HEK293 (cell line): ENCODE measurements around the gene HOXD11.

Source experiments
- CTCF ChIA-PET: fragments of 350-600 bp; formaldehyde crosslinking; extraction: SDS; loops from one replicate; lab custom pipeline; 2021; ENCODE audit warnings: antibody characterized with exemption; lab: Yijun Ruan, JAX
- POLR2A ChIA-PET: fragments of 300-600 bp; formaldehyde crosslinking; extraction: SDS; loops from one replicate; lab custom pipeline; 2020; ENCODE audit warnings: antibody characterized with exemption, inconsistent platforms; lab: Yijun Ruan, JAX
- H3K27ac ChIP-seq: fragments of 200-500 bp; sonication (Bioruptor generic); 2 replicates; pipeline ENCODE4 v1.5.1; 2014; ENCODE audit warnings: low read depth, low read length, control low read depth, inconsistent platforms; ENCODE audit errors: extremely low read depth
- H3K36me3 ChIP-seq, 2 experiments: fragments of 200-500 bp in 1 of 2; sonication (Bioruptor generic) in 1 of 2; 1 replicate in 1 of 2; 2 replicates in 1 of 2; pipeline ENCODE4 v1.5.1; 2014 to 2017; ENCODE audit warnings: inconsistent platforms in 2 of 2, low read length in 2 of 2; ENCODE audit not compliant: control insufficient read depth in 2 of 2, insufficient read depth in 1 of 2
- H3K4me1 ChIP-seq: fragments of 200-500 bp; sonication (Bioruptor generic); 2 replicates; pipeline ENCODE4 v1.5.1; 2014; ENCODE audit warnings: mild to moderate bottlenecking, low read length, inconsistent platforms; ENCODE audit not compliant: control insufficient read depth, insufficient read depth
- H3K4me3 ChIP-seq: 2 replicates; pipeline ENCODE4 v1.5.1; 2011; ENCODE audit warnings: low read depth, mild to moderate bottlenecking, control low read depth, low read length, moderate library complexity
- H3K9me3 ChIP-seq: fragments of 200-500 bp; sonication (Bioruptor generic); 2 replicates; pipeline ENCODE4 v1.5.1; 2014; ENCODE audit warnings: low read depth, low read length, inconsistent platforms; ENCODE audit not compliant: control insufficient read depth, insufficient read depth
- BCL11B ChIP-seq: fragments of 450-650 bp; formaldehyde crosslinking; IDR thresholded peaks from 2 replicates; pipeline ENCODE4 v1.5.1; 2016; ENCODE audit warnings: low read depth, missing biosample characterization, missing genetic modification characterization
- KLF9 ChIP-seq: fragments of 450-650 bp; formaldehyde crosslinking; IDR thresholded peaks from 2 replicates; pipeline ENCODE4 v1.5.1; 2016; ENCODE audit warnings: missing biosample characterization, missing genetic modification characterization, low read depth
- ZBTB17 ChIP-seq: fragments of 450-650 bp; formaldehyde crosslinking; IDR thresholded peaks from 2 replicates; pipeline ENCODE4 v1.5.1; 2016; ENCODE audit warnings: missing biosample characterization, missing genetic modification characterization
- ZEB2 ChIP-seq: fragments of 450-650 bp; formaldehyde crosslinking; IDR thresholded peaks from 2 replicates; pipeline ENCODE4 v1.5.1; 2016; ENCODE audit warnings: missing biosample characterization, missing genetic modification characterization
- ZFHX2 ChIP-seq: fragments of 450-650 bp; formaldehyde crosslinking; conservative IDR thresholded peaks from 2 replicates; pipeline ENCODE4 v1.5.1; 2016; ENCODE audit warnings: missing biosample characterization, missing genetic modification characterization
- ZNF16 ChIP-seq: fragments of 450-650 bp; formaldehyde crosslinking; IDR thresholded peaks from 2 replicates; pipeline ENCODE4 v1.5.1; 2016; ENCODE audit warnings: low read depth, missing biosample characterization, missing genetic modification characterization
- ZNF2 ChIP-seq: fragments of 450-650 bp; formaldehyde crosslinking; IDR thresholded peaks from 2 replicates; pipeline ENCODE4 v1.5.1; 2016; ENCODE audit warnings: missing biosample characterization, missing genetic modification characterization
- ZNF214 ChIP-seq: fragments of 450-650 bp; formaldehyde crosslinking; IDR thresholded peaks from 2 replicates; pipeline ENCODE4 v1.5.1; 2017; ENCODE audit warnings: missing biosample characterization, mild to moderate bottlenecking, missing genetic modification characterization, borderline replicate concordance
- ZNF335 ChIP-seq: fragments of 450-650 bp; formaldehyde crosslinking; conservative IDR thresholded peaks from 2 replicates; pipeline ENCODE4 v1.5.1; 2016; ENCODE audit warnings: missing biosample characterization, missing genetic modification characterization
- ZNF341 ChIP-seq: fragments of 450-650 bp; formaldehyde crosslinking; IDR thresholded peaks from 2 replicates; pipeline ENCODE4; 2016; ENCODE audit warnings: low read depth, missing biosample characterization, missing genetic modification characterization
- ZNF366 ChIP-seq: fragments of 450-650 bp; formaldehyde crosslinking; conservative IDR thresholded peaks from 2 replicates; pipeline ENCODE4 v1.5.1; 2016; ENCODE audit warnings: missing biosample characterization, missing genetic modification characterization
- ZNF404 ChIP-seq: fragments of 450-650 bp; formaldehyde crosslinking; IDR thresholded peaks from 2 replicates; pipeline ENCODE4 v1.5.1; 2017; ENCODE audit warnings: missing biosample characterization, missing genetic modification characterization
- ZNF473 ChIP-seq: fragments of 450-650 bp; formaldehyde crosslinking; IDR thresholded peaks from 2 replicates; pipeline ENCODE4 v1.5.1; 2017; ENCODE audit warnings: missing biosample characterization, missing genetic modification characterization
- ZNF48 ChIP-seq: fragments of 450-650 bp; formaldehyde crosslinking; IDR thresholded peaks from 2 replicates; pipeline ENCODE4 v1.5.1; 2016; ENCODE audit warnings: missing biosample characterization, missing genetic modification characterization
- ZNF571 ChIP-seq: fragments of 450-650 bp; formaldehyde crosslinking; IDR thresholded peaks from 2 replicates; pipeline ENCODE4 v1.5.0; 2017; ENCODE audit warnings: missing biosample characterization, missing genetic modification characterization
- ZNF626 ChIP-seq: fragments of 450-650 bp; sonication (Bioruptor Pico); formaldehyde crosslinking; IDR thresholded peaks from 2 replicates; pipeline ENCODE4 v1.5.1; 2018; ENCODE audit warnings: missing biosample characterization, missing genetic modification characterization, inconsistent platforms
- ZNF629 ChIP-seq: fragments of 450-650 bp; formaldehyde crosslinking; IDR thresholded peaks from 2 replicates; pipeline ENCODE4 v1.5.1; 2017; ENCODE audit warnings: missing biosample characterization, missing genetic modification characterization
- ZNF660 ChIP-seq: fragments of 450-650 bp; IDR thresholded peaks from 2 replicates; pipeline ENCODE4 v1.5.1; 2018; ENCODE audit warnings: missing biosample characterization, mild to moderate bottlenecking, missing genetic modification characterization
- ZNF664 ChIP-seq: fragments of 450-650 bp; formaldehyde crosslinking; IDR thresholded peaks from 2 replicates; pipeline ENCODE4 v1.5.1; 2016; ENCODE audit warnings: missing biosample characterization, missing genetic modification characterization
- ZNF707 ChIP-seq: fragments of 450-650 bp; formaldehyde crosslinking; IDR thresholded peaks from 2 replicates; pipeline ENCODE4 v1.5.1; 2016; ENCODE audit warnings: missing biosample characterization, missing genetic modification characterization
- ZNF776 ChIP-seq: fragments of 450-650 bp; formaldehyde crosslinking; IDR thresholded peaks from 2 replicates; pipeline ENCODE4 v1.5.0; 2017; ENCODE audit warnings: missing biosample characterization, missing genetic modification characterization, borderline replicate concordance
- ZNF843 ChIP-seq: fragments of 450-650 bp; formaldehyde crosslinking; IDR thresholded peaks from 2 replicates; pipeline ENCODE4 v1.5.1; 2016; ENCODE audit warnings: missing biosample characterization, missing genetic modification characterization
- ZXDB ChIP-seq: fragments of 450-650 bp; formaldehyde crosslinking; IDR thresholded peaks from 2 replicates; pipeline ENCODE4 v1.5.1; 2016; ENCODE audit warnings: missing biosample characterization, missing genetic modification characterization
- TF ChIP-seq, protein P1 (sequence below): fragments of 450-650 bp; formaldehyde crosslinking; IDR thresholded peaks from 2 replicates; pipeline ENCODE4 v1.5.1; 2017; ENCODE audit warnings: missing biosample characterization, missing genetic modification characterization
- TF ChIP-seq, protein P2 (sequence below): fragments of 450-650 bp; IDR thresholded peaks from 2 replicates; pipeline ENCODE4 v1.5.1; 2018; ENCODE audit warnings: missing biosample characterization, mild to moderate bottlenecking, missing genetic modification characterization
- TF ChIP-seq, protein P3 (sequence below): fragments of 450-650 bp; formaldehyde crosslinking; IDR thresholded peaks from 2 replicates; pipeline ENCODE4 v1.5.1; 2016; ENCODE audit warnings: missing biosample characterization, missing genetic modification characterization
- TF ChIP-seq, protein P4 (sequence below): fragments of 450-650 bp; formaldehyde crosslinking; IDR thresholded peaks from 2 replicates; pipeline ENCODE4; 2016; ENCODE audit warnings: missing biosample characterization, missing genetic modification characterization
- TF ChIP-seq, protein P5 (sequence below): fragments of 450-650 bp; formaldehyde crosslinking; IDR thresholded peaks from 2 replicates; pipeline ENCODE4 v1.5.1; 2017; ENCODE audit warnings: missing biosample characterization, missing genetic modification characterization

The HOXD11 gene

DNA sequence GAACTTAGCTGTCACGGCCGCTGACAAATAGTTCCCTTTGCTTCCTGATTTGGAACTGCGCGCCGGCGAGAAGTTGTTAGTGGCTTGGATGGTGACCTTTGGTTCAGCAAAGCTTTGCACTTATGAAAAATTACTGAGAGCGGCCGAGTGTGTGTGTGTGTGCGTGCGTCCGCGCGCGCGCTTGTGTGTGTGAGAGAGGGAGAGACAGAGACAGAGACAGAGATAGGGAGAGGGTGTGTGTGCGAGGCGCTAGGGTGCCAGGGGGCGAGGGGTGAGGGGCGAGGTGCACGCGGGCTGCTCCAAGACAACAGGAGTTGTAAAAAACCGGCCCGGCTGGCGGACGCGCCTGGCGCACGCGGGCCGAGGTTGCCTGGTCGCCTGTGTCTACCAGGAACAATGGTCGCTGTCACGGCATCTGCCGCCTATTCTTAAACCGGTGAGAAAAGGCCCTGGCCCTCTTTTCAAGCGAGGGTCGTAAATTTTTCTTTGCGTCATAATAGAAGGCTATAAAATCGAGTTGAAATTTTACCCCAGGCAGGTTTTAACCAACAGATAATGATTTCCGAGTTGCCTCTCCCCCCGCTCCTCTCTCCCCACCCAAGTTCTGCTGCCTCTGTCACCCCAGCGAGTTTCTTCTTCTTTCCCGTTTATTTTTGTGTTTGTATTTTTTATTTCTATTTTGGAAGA is 50.6 kb downstream of the HOXD11 start (continued):
- TF ChIP-seq, protein P1, sequence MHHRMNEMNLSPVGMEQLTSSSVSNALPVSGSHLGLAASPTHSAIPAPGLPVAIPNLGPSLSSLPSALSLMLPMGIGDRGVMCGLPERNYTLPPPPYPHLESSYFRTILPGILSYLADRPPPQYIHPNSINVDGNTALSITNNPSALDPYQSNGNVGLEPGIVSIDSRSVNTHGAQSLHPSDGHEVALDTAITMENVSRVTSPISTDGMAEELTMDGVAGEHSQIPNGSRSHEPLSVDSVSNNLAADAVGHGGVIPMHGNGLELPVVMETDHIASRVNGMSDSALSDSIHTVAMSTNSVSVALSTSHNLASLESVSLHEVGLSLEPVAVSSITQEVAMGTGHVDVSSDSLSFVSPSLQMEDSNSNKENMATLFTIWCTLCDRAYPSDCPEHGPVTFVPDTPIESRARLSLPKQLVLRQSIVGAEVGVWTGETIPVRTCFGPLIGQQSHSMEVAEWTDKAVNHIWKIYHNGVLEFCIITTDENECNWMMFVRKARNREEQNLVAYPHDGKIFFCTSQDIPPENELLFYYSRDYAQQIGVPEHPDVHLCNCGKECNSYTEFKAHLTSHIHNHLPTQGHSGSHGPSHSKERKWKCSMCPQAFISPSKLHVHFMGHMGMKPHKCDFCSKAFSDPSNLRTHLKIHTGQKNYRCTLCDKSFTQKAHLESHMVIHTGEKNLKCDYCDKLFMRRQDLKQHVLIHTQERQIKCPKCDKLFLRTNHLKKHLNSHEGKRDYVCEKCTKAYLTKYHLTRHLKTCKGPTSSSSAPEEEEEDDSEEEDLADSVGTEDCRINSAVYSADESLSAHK: peak; percentile 71; the same call in 1 of the 2 replicates
- TF ChIP-seq ZNF16 (tag by site-specific recombination): peak; percentile 81
- TF ChIP-seq ZEB2 (tag by site-specific recombination): peak; percentile 60; the same call in 1 of the 2 replicates
- TF ChIP-seq, all 188 proteins: peak for 60

DNA sequence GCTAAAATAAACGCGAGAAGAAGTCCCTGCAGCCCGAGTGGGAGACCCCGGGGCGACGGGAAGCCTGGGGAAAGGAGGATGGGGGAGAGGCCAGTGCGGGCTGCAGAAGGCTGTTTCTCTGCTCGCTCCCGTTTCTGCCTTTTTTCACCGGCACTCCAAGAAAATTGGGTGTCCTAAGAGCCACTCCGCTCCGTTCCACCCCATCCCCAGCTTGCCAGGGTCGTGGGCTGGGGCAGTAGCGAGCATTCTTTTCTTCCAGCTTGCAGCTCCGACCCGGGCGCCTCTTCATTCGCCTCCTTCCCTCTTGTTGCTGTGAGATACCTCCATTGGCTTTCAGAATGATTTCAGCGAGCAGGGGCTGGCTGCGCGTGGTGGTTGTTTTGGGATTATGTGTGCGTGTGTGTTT is 51.1 kb downstream of the HOXD11 start:
- CTCF ChIA-PET: interaction anchor here (0.6 kb wide), 1 partner anchor 498 kb away, joined by 3 read pairs; no protein-coding TSS in a partner anchor
- peaks cover 12% of the 10 kb centered on the region for H3K4me1 ChIP-seq
- H3K4me3 ChIP-seq: peak overlapping the region; percentile 48

DNA sequence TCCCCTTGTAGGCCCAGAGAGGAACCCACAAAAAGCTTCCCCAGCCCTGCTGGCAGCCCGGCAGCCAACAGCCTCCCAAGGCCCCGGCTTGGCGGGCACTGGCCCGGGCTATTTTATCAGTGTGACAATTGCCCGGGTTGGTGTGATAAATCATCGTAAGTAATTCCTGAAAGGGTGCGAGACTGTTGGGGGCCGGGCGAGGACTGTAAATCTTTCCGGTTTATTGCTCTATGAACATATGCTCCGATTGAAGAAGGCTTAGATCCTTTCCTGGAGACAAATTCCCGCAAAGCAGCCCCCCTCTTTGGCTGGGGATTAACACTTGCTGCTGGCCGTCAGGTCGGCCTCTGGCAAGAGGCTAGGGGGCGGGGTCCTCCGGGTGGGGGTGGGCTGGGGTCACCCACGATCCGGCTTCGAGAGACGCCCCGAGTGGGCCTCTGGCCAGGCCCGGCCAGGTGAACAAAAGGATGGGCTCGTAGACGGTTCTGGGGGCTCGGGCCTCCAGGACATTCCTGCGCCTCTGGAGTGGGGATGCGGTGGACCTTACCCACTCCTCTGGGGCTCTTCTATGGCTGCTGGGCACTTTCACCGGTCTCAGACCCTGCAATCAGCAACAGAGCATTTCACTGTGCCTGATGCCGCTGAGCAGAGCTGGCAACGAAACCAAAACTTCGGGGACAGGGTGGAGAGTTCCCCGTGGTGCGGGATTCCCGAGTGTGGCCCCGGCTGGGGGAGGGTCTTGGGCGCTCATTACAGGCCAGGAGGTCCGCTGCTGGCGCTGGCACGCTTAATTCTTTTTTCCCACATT is 52.0 kb downstream of the HOXD11 start:
- peak overlapping the region; percentile 98 for H3K27ac ChIP-seq
- H3K36me3 ChIP-seq: peaks cover 0 to 19% of the 10 kb centered on the region in 2 experiments; a peak in 2 of 3 replicates
- no peaks in the 10 kb centered on the region for H3K9me3 ChIP-seq
- CTCF ChIA-PET: no interaction called here
- POLR2A ChIA-PET: no interaction called here
- H3K4me1 ChIP-seq: peaks cover 5% of the 10 kb centered on the region; the same call in 1 of the 2 replicates
- H3K4me3 ChIP-seq: no peak overlapping the region
- TF ChIP-seq ZNF707 (tag by site-specific recombination): no peak
- TF ChIP-seq ZFHX2 (tag by site-specific recombination): no peak
- TF ChIP-seq, protein P2, sequence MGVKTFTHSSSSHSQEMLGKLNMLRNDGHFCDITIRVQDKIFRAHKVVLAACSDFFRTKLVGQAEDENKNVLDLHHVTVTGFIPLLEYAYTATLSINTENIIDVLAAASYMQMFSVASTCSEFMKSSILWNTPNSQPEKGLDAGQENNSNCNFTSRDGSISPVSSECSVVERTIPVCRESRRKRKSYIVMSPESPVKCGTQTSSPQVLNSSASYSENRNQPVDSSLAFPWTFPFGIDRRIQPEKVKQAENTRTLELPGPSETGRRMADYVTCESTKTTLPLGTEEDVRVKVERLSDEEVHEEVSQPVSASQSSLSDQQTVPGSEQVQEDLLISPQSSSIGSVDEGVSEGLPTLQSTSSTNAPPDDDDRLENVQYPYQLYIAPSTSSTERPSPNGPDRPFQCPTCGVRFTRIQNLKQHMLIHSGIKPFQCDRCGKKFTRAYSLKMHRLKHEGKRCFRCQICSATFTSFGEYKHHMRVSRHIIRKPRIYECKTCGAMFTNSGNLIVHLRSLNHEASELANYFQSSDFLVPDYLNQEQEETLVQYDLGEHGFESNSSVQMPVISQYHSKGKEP: peak; percentile 49; the same call in 1 of the 2 replicates
- TF ChIP-seq ZNF48: no peak
- no peak for TF ChIP-seq ZNF629 (tag by site-specific recombination)
- TF ChIP-seq, protein P3, sequence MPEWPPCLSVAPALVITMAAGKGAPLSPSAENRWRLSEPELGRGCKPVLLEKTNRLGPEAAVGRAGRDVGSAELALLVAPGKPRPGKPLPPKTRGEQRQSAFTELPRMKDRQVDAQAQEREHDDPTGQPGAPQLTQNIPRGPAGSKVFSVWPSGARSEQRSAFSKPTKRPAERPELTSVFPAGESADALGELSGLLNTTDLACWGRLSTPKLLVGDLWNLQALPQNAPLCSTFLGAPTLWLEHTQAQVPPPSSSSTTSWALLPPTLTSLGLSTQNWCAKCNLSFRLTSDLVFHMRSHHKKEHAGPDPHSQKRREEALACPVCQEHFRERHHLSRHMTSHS (tag by site-specific recombination): peak; percentile 83; the same call in 1 of the 2 replicates
- no peak for TF ChIP-seq ZNF404 (tag by site-specific recombination)
- 0 out of 2 replicates have a peak, but pooled peaks have one; percentile 26 for TF ChIP-seq ZNF660
- TF ChIP-seq, protein P1: peak; percentile 61
- no peak for TF ChIP-seq ZNF214 (tag by site-specific recombination)
- peak; percentile 91 for TF ChIP-seq ZNF843
- TF ChIP-seq, protein P4, sequence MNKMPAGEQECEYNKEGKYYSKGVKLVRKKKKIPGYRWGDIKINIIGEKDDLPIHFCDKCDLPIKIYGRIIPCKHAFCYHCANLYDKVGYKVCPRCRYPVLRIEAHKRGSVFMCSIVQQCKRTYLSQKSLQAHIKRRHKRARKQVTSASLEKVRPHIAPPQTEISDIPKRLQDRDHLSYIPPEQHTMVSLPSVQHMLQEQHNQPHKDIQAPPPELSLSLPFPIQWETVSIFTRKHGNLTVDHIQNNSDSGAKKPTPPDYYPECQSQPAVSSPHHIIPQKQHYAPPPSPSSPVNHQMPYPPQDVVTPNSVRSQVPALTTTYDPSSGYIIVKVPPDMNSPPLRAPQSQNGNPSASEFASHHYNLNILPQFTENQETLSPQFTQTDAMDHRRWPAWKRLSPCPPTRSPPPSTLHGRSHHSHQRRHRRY (tag by site-specific recombination): no peak

More for the DNA sequence above, 51.1 kb downstream of the HOXD11 start:
- no peak for TF ChIP-seq ZNF626 (tag by site-specific recombination)
- peak; percentile 100 for TF ChIP-seq ZXDB (tag by site-specific recombination)
- no peak for TF ChIP-seq ZNF473 (tag by site-specific recombination)
- TF ChIP-seq ZNF776 (tag by site-specific recombination): no peak
- TF ChIP-seq ZNF341 (tag by site-specific recombination): 0 out of 2 replicates have a peak, but pooled peaks have one; percentile 7
- TF ChIP-seq, protein P5, sequence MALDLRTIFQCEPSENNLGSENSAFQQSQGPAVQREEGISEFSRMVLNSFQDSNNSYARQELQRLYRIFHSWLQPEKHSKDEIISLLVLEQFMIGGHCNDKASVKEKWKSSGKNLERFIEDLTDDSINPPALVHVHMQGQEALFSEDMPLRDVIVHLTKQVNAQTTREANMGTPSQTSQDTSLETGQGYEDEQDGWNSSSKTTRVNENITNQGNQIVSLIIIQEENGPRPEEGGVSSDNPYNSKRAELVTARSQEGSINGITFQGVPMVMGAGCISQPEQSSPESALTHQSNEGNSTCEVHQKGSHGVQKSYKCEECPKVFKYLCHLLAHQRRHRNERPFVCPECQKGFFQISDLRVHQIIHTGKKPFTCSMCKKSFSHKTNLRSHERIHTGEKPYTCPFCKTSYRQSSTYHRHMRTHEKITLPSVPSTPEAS: peak; percentile 76
- TF ChIP-seq ZNF2: 0 out of 2 replicates have a peak, but pooled peaks have one; percentile 12
- peak; percentile 11; the same call in 1 of the 2 replicates for TF ChIP-seq ZNF335
- TF ChIP-seq ZBTB17 (tag by site-specific recombination): peak; percentile 75
- TF ChIP-seq ZNF366 (tag by site-specific recombination): peak; percentile 14; the same call in 1 of the 2 replicates
- TF ChIP-seq ZNF571: no peak
- TF ChIP-seq KLF9 (tag by site-specific recombination): no peak
- no peak for TF ChIP-seq ZNF664 (tag by site-specific recombination)
- TF ChIP-seq BCL11B (tag by site-specific recombination): no peak
- H3K27ac ChIP-seq: peak overlapping the region; percentile 98
- POLR2A ChIA-PET: no interaction called here
- no peaks in the 10 kb centered on the region for H3K9me3 ChIP-seq
- H3K36me3 ChIP-seq: peaks cover 0 to 20% of the 10 kb centered on the region in 2 experiments; a peak in 1 of 3 replicates
